Liver (tissue), 3 donors: Measurements from ENCODE around the gene FIBCD1.

Experiments
- EGR1 ChIP-seq, 2 donors: IDR thresholded peaks; 2 replicates each; pipeline ENCODE4 v1.6.1; 2016 to 2018; ENCODE audit warnings: antibody characterized with exemption in 2 of 2, low read depth in 2 of 2
- JUND ChIP-seq, 2 donors: IDR thresholded peaks; 2 replicates each; pipeline ENCODE4 v1.6.1; 2016; ENCODE audit warnings: antibody characterized with exemption in 2 of 2
- RAD21 ChIP-seq, 2 donors: IDR thresholded peaks; 2 replicates each; pipeline ENCODE4 v1.6.1; 2016; ENCODE audit warnings: antibody characterized with exemption in 2 of 2, mild to moderate bottlenecking in 2 of 2
- TF ChIP-seq, protein P1 (sequence below): fragments of 150-350 bp; IDR thresholded peaks from 2 replicates; pipeline ENCODE4 v1.5.1; 2017; ENCODE audit warnings: improper control_type of control experiment, low read depth, low read length; ENCODE audit not compliant: missing input control
- TF ChIP-seq, protein P2 (sequence below): IDR thresholded peaks from 2 replicates; pipeline ENCODE4 v1.6.1; 2016; ENCODE audit warnings: antibody characterized with exemption
- donor health status: healthy.
- donor health status: healthy.

DNA sequence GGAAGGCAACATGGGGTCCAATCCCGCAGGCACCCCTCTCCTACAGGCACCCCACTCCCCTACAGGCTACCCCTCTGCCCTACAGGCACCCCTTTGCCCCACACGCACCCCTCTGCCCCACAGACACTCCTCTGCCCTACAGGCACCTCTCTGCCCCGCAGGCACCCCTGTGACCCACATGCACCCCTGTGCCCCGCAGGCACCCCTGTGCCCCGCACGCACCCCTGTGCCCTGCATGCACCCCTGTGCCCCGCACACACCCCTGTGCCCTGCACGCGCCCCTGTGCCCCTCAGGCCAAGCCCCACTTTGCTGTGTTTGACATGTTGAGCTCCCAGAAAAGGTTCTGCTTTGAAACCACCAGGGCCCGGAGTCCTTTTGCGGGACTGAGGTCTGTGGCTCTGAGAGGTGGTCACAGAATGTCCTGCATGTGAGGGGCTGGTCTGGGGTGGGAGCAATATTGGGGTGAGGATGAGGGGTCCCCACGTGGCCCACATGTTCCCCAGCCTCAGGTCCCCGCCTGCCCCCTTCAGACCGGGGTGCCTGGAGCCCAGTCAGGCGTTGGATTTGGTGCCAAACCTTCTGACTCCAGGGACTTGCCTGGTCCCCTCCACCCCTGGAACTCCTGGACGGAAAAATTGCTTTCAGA lies 41.8 kb downstream of the FIBCD1 start:
- TF ChIP-seq, protein P1, sequence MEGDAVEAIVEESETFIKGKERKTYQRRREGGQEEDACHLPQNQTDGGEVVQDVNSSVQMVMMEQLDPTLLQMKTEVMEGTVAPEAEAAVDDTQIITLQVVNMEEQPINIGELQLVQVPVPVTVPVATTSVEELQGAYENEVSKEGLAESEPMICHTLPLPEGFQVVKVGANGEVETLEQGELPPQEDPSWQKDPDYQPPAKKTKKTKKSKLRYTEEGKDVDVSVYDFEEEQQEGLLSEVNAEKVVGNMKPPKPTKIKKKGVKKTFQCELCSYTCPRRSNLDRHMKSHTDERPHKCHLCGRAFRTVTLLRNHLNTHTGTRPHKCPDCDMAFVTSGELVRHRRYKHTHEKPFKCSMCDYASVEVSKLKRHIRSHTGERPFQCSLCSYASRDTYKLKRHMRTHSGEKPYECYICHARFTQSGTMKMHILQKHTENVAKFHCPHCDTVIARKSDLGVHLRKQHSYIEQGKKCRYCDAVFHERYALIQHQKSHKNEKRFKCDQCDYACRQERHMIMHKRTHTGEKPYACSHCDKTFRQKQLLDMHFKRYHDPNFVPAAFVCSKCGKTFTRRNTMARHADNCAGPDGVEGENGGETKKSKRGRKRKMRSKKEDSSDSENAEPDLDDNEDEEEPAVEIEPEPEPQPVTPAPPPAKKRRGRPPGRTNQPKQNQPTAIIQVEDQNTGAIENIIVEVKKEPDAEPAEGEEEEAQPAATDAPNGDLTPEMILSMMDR = no peak
- no peak for TF ChIP-seq RAD21 (IDR thresholded peaks at IDR 0.05)
- no peak for TF ChIP-seq EGR1 (IDR thresholded peaks at IDR 0.05; ENCODE audit: low read depth in 2 of 2)
- no peak for TF ChIP-seq JUND (IDR thresholded peaks at IDR 0.05)
- TF ChIP-seq, protein P2, sequence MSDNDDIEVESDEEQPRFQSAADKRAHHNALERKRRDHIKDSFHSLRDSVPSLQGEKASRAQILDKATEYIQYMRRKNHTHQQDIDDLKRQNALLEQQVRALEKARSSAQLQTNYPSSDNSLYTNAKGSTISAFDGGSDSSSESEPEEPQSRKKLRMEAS = no peak
